GM21737 (cell line): Measurements from ENCODE around the gene CDH4.

Experiments
- ATAC-seq: cut with Tn5 transposase; IDR thresholded peaks from one replicate; pipeline ENCODE4 v1.9.1; 2021; ENCODE audit warnings: mild to moderate bottlenecking, moderate library complexity; ENCODE audit not compliant: unreplicated experiment

The CDH4 gene

DNA sequence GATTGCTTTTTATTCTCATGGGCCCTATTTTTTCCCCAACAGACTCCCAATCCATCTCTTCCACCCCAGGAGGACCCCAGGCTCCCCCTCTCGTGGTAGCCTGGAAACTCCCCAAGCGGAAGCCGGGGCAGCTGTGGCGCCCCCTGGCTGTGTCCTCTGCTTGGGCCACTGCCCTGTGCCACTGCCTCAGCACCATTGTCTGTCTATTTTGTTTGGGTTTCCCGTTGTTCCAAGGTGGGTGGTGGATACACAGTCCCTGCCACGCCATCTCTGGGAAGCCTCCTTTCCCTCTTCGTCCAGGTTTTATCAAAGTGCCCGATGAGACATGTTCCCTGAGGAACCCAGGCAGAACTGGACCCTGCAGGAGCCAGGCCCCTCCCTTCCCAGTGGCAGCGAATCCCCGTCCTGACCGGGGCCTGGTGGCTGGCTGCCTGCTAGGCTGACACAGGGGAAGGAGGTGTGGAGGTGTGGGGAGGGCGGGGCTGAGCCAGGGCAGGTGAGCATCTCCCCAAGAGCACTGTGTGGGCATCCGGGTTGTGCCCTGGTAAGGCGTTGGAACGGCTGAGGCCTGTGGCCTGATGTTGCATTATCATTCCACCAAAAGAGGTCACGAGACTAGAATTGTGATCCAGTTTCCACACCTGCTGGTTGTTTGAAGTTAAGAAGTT is 228.2 kb downstream of the CDH4 start:
- no peak for ATAC-seq

- ATAC-seq: no peak
Observed at GRCh38 chr20:61482056-61482887, 230.2 kb downstream of the CDH4 start.

DNA sequence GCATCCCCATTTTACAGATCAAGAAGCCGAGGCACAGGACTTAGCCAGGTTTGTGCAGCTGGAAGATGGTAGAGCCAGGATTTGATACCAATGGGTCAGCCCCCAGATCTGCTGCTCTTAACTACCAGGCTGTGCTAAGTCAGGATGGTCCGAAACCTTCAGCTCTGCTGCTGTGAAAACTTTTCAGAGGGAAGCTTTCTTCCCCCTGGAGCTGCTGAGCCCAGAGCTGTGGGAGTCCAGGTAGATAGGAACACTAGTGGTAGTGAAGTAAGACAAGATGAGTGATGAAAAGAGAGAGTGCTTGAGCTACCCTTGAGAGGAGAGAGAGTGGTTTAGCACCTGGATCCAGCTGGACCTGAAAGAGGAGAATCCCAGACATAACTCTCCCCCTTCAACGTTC is 230.8 kb downstream of the CDH4 start:
- ATAC-seq: no peak

- no peak for ATAC-seq
Observed at GRCh38 chr20:61483336-61484067, 231.4 kb downstream of the CDH4 start.

- ATAC-seq: no peak
Observed at GRCh38 chr20:61486198-61486597, 234.1 kb downstream of the CDH4 start.

- ATAC-seq: no peak
Observed at GRCh38 chr20:61487346-61487996, 235.4 kb downstream of the CDH4 start.

- ATAC-seq: no peak
Observed at GRCh38 chr20:61487997-61488371, 235.9 kb downstream of the CDH4 start.

- ATAC-seq: no peak
Observed at GRCh38 chr20:61490721-61491120, 238.7 kb downstream of the CDH4 start.

GRCh38 chr20:61492065-61492464 is 240.0 kb downstream of the CDH4 start:
- no peak for ATAC-seq

DNA sequence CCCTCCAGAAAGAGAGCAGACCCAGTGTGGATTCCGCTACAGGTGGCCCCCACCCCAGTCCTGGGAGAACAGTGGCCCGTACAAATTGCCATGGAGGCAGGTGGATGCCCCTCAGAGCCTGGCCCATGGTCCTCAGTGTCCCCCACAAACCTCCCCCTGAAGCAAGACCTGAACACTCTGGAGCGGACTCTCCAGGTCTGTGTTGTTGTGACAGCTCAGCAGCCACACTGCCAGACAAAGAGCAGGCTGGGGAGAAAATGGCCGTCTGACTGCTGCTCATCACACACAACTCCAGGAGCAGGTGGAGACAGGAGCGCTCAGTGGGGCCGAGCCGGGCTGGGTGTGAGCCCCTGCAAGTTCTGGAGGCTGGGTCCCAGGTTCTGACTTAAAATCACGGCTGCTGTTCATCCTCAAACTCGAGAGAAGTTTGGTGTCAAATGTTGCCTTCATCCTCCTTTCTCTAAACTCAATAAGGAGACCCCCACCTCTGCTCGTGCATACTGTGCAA is 241.8 kb downstream of the CDH4 start:
- no peak for ATAC-seq

DNA sequence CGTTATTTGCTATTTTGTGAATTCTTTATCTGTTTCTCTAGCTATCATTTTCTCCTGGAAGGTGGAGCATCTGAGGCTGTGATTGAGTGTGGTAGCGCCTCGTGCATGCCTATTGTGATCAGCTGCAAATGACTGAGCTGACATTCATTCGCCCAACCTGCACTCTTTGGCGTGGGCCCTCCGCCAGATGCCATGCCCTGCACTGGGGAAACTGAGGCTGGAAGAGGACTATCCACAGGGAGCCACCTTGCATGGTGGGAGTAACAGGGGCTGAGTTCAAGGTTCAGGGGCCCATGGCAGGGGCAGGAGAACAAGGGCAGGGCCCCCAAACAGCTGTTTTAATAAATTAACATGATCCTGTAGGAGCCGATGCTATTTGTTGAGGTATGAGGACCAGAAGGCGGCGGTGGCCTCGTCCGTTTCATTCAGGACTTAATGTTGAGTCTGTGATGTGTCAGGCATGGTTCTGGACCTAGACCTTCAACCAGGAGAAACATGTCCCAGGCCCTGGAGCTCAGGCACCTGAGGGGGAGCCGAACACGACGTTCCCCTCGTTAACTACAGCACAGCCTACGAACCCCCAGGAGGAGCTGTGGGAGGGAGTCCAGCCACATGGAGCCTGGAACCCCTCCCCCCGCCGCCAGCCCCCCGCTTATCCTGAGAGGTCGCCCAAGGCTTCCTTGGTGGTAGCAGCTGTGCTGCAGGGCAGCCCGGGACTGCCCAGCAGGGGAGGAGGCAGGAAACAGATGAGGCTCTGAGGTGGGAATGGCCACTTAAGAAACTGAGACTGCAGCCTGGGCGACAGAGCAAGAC is 242.9 kb downstream of the CDH4 start:
- ATAC-seq: no peak

- ATAC-seq: no peak
Observed at GRCh38 chr20:61497029-61497627, 245.1 kb downstream of the CDH4 start.

DNA sequence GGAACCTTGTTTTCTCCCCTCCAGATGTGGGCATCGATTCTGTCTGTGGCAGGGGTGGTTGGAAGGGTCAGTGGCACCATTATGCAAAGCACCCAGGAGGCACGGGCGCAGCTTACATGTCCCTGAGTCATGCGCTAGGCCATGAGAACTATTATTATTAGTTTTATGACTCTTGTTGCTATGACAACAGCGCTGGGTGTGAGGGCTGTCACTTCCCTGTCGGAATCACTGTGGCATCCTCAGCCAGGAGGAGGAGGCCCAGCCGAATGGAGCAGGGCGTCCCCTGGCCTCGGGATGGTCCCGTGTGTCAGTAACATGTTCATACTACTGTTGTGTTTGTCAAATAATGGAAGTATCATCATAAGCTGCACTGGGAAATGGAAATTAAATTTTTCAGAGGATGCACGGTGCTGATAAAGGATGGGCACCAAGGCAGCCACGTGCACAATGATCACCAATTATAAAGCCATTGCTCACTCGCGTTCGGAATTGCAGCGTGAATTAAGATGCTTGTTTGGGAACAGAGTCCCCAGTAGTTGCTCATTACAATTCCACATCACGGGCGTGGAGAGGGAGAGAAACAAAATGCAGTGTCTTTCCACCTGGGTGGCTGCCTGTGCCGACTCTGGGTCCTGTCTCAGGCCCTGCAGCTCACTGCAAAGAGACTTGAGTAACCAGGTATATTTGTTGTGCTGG is 247.9 kb downstream of the CDH4 start:
- ATAC-seq: no peak

- ATAC-seq: no peak
Observed at GRCh38 chr20:61500791-61501321, 248.8 kb downstream of the CDH4 start.

- no peak for ATAC-seq
Observed at GRCh38 chr20:61502433-61502832, 250.4 kb downstream of the CDH4 start.

DNA sequence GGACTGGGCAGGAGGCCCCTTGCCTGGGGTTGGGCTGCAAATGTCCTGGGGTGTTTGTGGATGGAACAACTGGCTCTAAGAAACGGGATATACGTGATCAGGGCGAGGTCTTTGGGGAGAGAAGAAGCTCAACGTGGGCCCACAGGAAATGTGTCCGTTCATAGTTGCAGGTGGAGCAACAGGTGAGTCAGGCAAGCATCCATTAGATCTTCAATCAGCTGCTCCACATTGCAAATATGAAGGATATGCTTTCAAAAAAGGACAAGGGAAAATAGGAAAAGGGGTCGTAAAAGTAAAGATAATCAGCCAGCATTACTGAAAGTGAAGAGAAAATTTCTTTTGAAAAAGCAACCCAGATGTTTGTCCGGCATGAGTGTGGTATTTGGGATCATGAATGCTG is 251.0 kb downstream of the CDH4 start:
- ATAC-seq: no peak

DNA sequence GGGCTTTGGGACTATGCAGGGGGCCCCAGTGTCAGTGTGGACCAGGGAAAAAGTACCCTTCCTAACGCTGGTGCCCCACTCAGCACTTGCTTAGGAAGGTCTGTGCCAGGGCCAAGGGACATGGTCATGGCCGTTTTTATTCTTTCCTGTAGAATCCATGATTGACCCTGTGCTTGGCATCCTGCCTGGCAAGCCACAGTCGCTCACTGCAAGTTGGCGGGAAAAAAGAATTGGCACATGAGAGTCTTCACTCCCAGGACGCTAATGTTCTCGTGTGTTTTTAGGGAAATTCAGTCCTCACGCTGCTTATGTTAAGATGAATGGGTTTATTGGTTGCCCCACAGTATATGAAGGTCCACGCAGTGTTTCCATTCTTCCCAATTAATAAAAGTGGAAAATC is 253.4 kb downstream of the CDH4 start:
- no peak for ATAC-seq

- no peak for ATAC-seq
Observed at GRCh38 chr20:61507778-61508177, 255.7 kb downstream of the CDH4 start.
